ENCODE data around the gene FLNB. TPM values are rescaled to one million over a fixed set of nuclear protein-coding genes. Genes with fewer than 3 reads are reported as not detected.

The FLNB gene
- total RNA-seq, 1 experiment from 2014 or later = 83.4 TPM

DNA sequence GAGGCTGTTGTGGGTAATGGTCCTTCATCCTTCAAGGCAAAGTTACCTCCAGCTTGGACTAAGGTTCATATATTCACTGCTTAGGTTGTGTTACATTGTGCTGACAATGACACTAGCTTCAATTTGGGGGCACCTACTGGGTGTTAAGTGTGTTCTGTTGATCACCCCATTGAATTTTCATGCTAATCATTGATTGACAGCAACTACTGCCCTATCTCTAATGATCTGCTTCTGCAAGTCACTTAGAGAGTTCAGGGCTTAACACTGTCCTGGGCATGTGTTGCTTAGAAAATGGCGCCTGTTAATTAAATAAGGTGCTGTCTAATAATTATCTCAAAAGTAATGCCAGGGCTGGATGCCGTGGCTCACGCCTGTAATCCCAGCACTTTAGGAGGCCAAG lies 3.4 kb downstream of the FLNB start:
- Mint-ChIP-seq H3K4me3 (no peak overlapping the region; a peak in 1 of 5 replicates), H3K9me3 (no peaks in the 10 kb centered on the region; a peak in 2 of 5 replicates), H3K27ac (peak overlapping the region in 1 of 3 experiments; percentile 86; a peak in 1 of 7 replicates), H3K4me1 (peaks cover 41 to 48% of the 10 kb centered on the region in 2 experiments), H3K27me3 (ENCODE audit: low read depth) (no peaks in the 10 kb centered on the region), H3K36me3 (ENCODE audit: insufficient read depth in 1 of 3, low read depth in 3 of 3) (peaks cover 0 to 3% (median 0%) of the 10 kb centered on the region in 3 experiments; a peak in 2 of 7 replicates)
- Histone ChIP-seq H3K27me3 (ENCODE audit: insufficient read depth, low read length) (no peaks in the 10 kb centered on the region), H3K4me2 (ENCODE audit: insufficient read depth, insufficient read length, low read length) (no peak overlapping the region), H4K91ac (ENCODE audit: insufficient read length, low read depth, low read length) (no peak overlapping the region), H2BK120ac (ENCODE audit: low read depth, low read length, poor library complexity, severe bottlenecking) (no peak overlapping the region), H2BK12ac (ENCODE audit: insufficient read length, low read depth, low read length) (no peak overlapping the region), H4K5ac (ENCODE audit: insufficient read length, low read depth, low read length) (no peak overlapping the region), H3K23me2 (ENCODE audit: insufficient read length, low read depth, low read length, poor library complexity, severe bottlenecking) (peaks cover 13% of the 10 kb centered on the region), H3T11ph (ENCODE audit: low read length) (no peak overlapping the region), H2BK5ac (ENCODE audit: insufficient read length, low read length) (no peak overlapping the region), H3K4ac (ENCODE audit: low read depth, low read length) (no peak overlapping the region), H3K9ac (ENCODE audit: extremely low read depth, insufficient read length, low read length) (no peak overlapping the region), H2AFZ (ENCODE audit: low read length) (no peak overlapping the region), H3K9me3 (ENCODE audit: control insufficient read depth, low read depth, low read length) (no peaks in the 10 kb centered on the region), H4K8ac (replicated peaks; ENCODE audit: insufficient read length, low read depth, low read length) (no peak overlapping the region), H2BK15ac (ENCODE audit: low read depth, low read length) (no peak overlapping the region), H3K4me1 (ENCODE audit: insufficient read depth, low read length) (peaks cover 13% of the 10 kb centered on the region; the same call in 1 of the 2 replicates), H3K27ac (ENCODE audit: insufficient read length, low read depth, low read length) (no peak overlapping the region), H4K20me1 (ENCODE audit: control insufficient read depth, insufficient read depth, insufficient read length) (no peaks in the 10 kb centered on the region), H3K23ac (ENCODE audit: insufficient read length, low read depth, low read length) (no peak overlapping the region), H2BK20ac (ENCODE audit: low read depth, low read length, poor library complexity, severe bottlenecking) (no peak overlapping the region), H3K79me1 (ENCODE audit: insufficient read depth, low read depth, low read length, poor library complexity, severe bottlenecking) (peaks cover 2% of the 10 kb centered on the region), H3K18ac (ENCODE audit: insufficient read length, low read depth, low read length) (no peak overlapping the region), H3K79me2 (ENCODE audit: insufficient read depth, low read length) (peaks cover 54% of the 10 kb centered on the region; the same call in 1 of the 2 replicates), H3K56ac (ENCODE audit: insufficient read length, low read depth, low read length) (no peak overlapping the region), H3K14ac (ENCODE audit: insufficient read depth, low read length) (no peak overlapping the region), H2AK5ac (ENCODE audit: insufficient read length, low read length) (no peak overlapping the region)
- TF ChIP-seq, protein P1, sequence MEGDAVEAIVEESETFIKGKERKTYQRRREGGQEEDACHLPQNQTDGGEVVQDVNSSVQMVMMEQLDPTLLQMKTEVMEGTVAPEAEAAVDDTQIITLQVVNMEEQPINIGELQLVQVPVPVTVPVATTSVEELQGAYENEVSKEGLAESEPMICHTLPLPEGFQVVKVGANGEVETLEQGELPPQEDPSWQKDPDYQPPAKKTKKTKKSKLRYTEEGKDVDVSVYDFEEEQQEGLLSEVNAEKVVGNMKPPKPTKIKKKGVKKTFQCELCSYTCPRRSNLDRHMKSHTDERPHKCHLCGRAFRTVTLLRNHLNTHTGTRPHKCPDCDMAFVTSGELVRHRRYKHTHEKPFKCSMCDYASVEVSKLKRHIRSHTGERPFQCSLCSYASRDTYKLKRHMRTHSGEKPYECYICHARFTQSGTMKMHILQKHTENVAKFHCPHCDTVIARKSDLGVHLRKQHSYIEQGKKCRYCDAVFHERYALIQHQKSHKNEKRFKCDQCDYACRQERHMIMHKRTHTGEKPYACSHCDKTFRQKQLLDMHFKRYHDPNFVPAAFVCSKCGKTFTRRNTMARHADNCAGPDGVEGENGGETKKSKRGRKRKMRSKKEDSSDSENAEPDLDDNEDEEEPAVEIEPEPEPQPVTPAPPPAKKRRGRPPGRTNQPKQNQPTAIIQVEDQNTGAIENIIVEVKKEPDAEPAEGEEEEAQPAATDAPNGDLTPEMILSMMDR (conservative IDR thresholded peaks at IDR 0.05) = no peak
- DNase-seq = no peak
- WGBS (ENCODE audit: extremely low coverage, insufficient read length, low lambda C conversion rate) = no CpG with 5 or more reads among the region's 3 CpGs

Measured in H9 (cell line).